GM23248 (cell line): ENCODE results near the gene BAX.

Experiments
- EZH2 ChIP-seq: fragments of 200-600 bp; sonication (generic); IDR thresholded peaks from 2 replicates; pipeline ENCODE4 v1.6.1; 2018; ENCODE audit warnings: antibody characterized with exemption, mild to moderate bottlenecking; ENCODE audit not compliant: insufficient read depth, poor library complexity, severe bottlenecking
- EZH2phosphoT487 ChIP-seq: fragments of 200-600 bp; sonication (generic); IDR thresholded peaks from 2 replicates; pipeline ENCODE4 v1.6.1; 2018; ENCODE audit warnings: antibody characterized with exemption, moderate library complexity, mild to moderate bottlenecking, low read depth; ENCODE audit not compliant: insufficient read depth

GRCh38 chr19:48962029-48962848, 7.6 kb downstream of the BAX start:
- no peak for TF ChIP-seq EZH2
- TF ChIP-seq EZH2phosphoT487: no peak
